ENCODE data around the gene FMO3. TPM values are rescaled to one million over a fixed set of nuclear protein-coding genes. Genes with fewer than 3 reads are reported as not detected.

Gene FMO3
- polyA plus RNA-seq, 3 donors from 2014 or later, result not detected

GRCh38 chr1:171127099-171127498 is 36.4 kb downstream of the FMO3 start:
- peaks cover 0 to 6% (median 3%) of the 10 kb centered on the region in 6 donors for H3K9me3 Mint-ChIP-seq
- no peak for DNase-seq
- H3K27me3 Mint-ChIP-seq (ENCODE audit: low read depth in 3 of 3), result no peaks in the 10 kb centered on the region
- no peak overlapping the region for H3K27ac Mint-ChIP-seq
- no peak overlapping the region for H3K4me3 Mint-ChIP-seq
- peaks cover 0 to 4% (median 0%) of the 10 kb centered on the region in 3 donors for H3K36me3 Mint-ChIP-seq
- H3K4me1 Mint-ChIP-seq, result no peaks in the 10 kb centered on the region

DNA sequence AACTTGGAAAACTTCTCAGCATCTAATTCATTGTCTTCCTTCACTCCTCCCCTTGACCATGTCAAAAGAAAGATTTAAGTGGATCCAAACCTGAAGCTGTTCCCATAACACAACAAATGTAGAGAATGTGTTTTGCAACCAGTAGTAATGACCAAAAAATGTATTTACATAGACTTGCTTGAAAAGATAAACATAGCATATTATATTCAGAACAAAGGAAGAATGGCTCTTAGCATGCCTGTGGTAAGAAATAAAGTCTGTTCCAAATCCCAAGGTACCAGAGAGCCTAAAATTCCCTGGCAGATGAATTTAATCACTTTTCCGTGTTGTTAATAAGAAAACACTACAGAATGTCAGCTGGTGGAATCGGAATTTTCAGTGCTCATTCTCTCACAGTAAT is 36.8 kb downstream of the FMO3 start:
- Mint-ChIP-seq H3K27me3 (ENCODE audit: low read depth in 3 of 3) (no peaks in the 10 kb centered on the region), H3K9me3 (peaks cover 0 to 6% (median 3%) of the 10 kb centered on the region in 6 donors), H3K27ac (no peak overlapping the region), H3K4me1 (no peaks in the 10 kb centered on the region), H3K36me3 (peaks cover 0 to 4% (median 0%) of the 10 kb centered on the region in 3 donors), H3K4me3 (no peak overlapping the region)
- DNase-seq, result no peak

DNA sequence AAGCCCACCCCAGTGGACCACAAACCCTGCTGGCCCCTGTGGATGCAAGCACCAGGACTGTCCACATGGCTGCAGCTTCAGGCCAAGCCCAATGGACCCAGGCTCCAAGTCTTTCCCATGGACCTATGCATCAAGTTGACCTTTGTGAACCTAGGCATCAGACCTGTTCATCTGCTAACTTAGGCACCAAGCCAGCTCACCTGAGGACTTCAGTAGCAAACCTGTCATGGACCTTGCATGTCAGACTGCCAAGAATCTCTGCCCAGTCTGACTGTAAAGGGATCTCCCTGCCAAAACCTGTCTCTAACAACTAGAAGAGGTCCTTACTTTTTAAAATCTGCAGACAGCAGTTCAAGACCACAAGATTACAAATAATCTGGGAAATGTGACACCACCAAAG is 37.8 kb downstream of the FMO3 start:
- Mint-ChIP-seq H3K36me3 (peaks cover 0 to 4% (median 0%) of the 10 kb centered on the region in 3 donors), H3K9me3 (peaks cover 0 to 6% (median 3%) of the 10 kb centered on the region in 6 donors), H3K27me3 (ENCODE audit: low read depth in 3 of 3) (no peaks in the 10 kb centered on the region), H3K4me1 (no peaks in the 10 kb centered on the region), H3K27ac (no peak overlapping the region), H3K4me3 (no peak overlapping the region)
- no peak for DNase-seq

GRCh38 chr1:171134204-171134923 is 43.7 kb downstream of the FMO3 start:
- Mint-ChIP-seq H3K9me3 (peaks cover 0 to 6% (median 0%) of the 10 kb centered on the region in 6 donors), H3K36me3 (no peaks in the 10 kb centered on the region), H3K4me1 (no peaks in the 10 kb centered on the region), H3K4me3 (no peak overlapping the region), H3K27me3 (ENCODE audit: low read depth in 3 of 3) (peaks cover 0 to 11% (median 6%) of the 10 kb centered on the region in 3 donors), H3K27ac (no peak overlapping the region)
- no peak for DNase-seq

GRCh38 chr1:171137580-171137979 is 46.9 kb downstream of the FMO3 start:
- H3K36me3 Mint-ChIP-seq, result no peaks in the 10 kb centered on the region
- H3K27ac Mint-ChIP-seq, result no peak overlapping the region
- peaks cover 0 to 11% (median 6%) of the 10 kb centered on the region in 3 donors for H3K27me3 Mint-ChIP-seq (ENCODE audit: low read depth in 3 of 3)
- H3K4me3 Mint-ChIP-seq, result no peak overlapping the region
- no peaks in the 10 kb centered on the region for H3K4me1 Mint-ChIP-seq
- H3K9me3 Mint-ChIP-seq, result peaks cover 0 to 2% (median 0%) of the 10 kb centered on the region in 6 donors
- no peak for DNase-seq

DNA sequence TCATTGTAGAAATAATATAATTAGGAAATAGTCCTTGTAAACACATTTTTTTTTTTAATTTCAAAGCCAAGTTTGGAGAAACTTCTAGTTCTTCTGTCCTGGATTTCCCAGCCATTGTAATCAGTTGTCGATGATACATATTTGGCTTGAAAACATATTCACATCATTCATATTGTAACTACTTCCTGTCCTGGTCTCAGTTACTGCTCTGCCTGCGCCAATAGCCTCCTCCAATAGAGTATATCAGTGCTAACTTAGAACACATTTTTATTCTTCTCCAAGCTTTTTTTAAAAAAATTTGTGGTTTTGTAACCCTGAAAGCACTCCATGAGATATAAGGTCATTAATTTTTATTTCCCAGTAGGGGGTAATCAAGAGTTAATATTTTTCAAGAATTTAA is 48.3 kb downstream of the FMO3 start:
- no peak for DNase-seq
- Mint-ChIP-seq H3K36me3 (no peaks in the 10 kb centered on the region), H3K27me3 (ENCODE audit: low read depth in 3 of 3) (peaks cover 0 to 9% (median 4%) of the 10 kb centered on the region in 3 donors), H3K4me3 (no peak overlapping the region), H3K9me3 (peaks cover 0 to under 1% (median 0%) of the 10 kb centered on the region in 6 donors), H3K4me1 (no peaks in the 10 kb centered on the region), H3K27ac (no peak overlapping the region)

DNA sequence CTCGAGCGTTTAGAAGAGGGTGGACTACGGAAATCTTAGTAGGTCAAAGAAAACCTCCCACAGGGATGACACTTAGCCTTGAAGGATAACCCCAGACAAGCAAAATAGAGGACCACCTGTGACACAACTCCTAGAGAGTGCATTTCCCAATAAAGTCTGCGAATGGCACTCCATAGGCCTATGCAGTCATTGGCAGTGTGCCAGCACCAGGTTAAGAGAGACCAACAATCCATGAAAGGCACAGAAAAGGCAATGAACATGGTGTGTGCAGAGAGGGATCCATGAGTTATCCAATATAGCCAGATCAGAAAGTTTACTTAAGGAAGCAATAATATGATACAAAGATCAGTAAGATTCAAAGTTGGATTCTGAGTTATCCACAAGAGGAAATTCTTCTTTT is 49.2 kb downstream of the FMO3 start:
- Mint-ChIP-seq H3K27ac (no peak overlapping the region), H3K4me3 (no peak overlapping the region), H3K9me3 (no peaks in the 10 kb centered on the region), H3K4me1 (no peaks in the 10 kb centered on the region), H3K36me3 (no peaks in the 10 kb centered on the region), H3K27me3 (ENCODE audit: low read depth in 3 of 3) (peaks cover 0 to 11% (median 4%) of the 10 kb centered on the region in 3 donors)
- no peak for DNase-seq

- no peaks in the 10 kb centered on the region for H3K36me3 Mint-ChIP-seq
- H3K27me3 Mint-ChIP-seq (ENCODE audit: low read depth in 3 of 3), result peaks cover 0 to 11% (median 4%) of the 10 kb centered on the region in 3 donors
- H3K4me1 Mint-ChIP-seq, result no peaks in the 10 kb centered on the region
- H3K27ac Mint-ChIP-seq, result no peak overlapping the region
- DNase-seq, result no peak
- H3K9me3 Mint-ChIP-seq, result peaks cover 0 to 2% (median 0%) of the 10 kb centered on the region in 6 donors
- H3K4me3 Mint-ChIP-seq, result no peak overlapping the region
These were observed 49.7 kb downstream of the FMO3 start for GRCh38 chr1:171140401-171140800.

DNA sequence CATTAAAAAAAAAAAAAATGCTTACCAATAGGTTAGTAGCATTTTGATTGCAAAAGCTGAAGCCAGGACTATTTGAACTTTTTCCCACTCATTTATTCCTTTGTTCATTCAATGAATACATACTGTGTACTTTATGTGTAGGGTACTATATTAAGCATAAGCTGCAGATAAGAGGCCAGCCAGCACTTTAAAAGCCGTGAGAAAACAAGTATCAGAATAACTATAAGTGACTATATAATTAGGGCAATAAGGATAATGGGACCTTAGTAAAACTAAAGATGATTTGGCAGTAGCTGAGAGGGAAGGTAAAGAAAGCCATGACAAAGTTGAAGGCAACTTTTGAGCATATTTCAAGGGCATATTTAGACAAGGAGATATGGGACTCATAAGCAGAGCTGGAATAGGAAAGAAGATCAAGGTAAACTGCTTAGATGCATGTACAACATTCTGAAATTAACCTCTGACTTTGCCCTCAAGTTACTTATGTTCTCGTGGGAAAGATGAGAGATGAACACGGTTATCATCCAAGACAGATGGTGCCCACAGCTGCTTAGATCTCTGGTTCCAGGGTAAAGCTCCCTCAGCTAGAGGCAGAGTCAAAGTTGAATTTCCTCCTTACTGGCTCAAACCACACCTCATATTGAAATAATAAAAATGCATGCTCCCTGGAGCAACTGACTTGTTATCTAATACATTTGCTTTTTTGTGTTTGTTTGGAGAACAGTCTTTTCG is 50.4 kb downstream of the FMO3 start:
- no peak overlapping the region for H3K4me3 Mint-ChIP-seq
- H3K36me3 Mint-ChIP-seq, result no peaks in the 10 kb centered on the region
- H3K9me3 Mint-ChIP-seq, result peaks cover 0 to 2% (median 0%) of the 10 kb centered on the region in 6 donors
- no peaks in the 10 kb centered on the region for H3K4me1 Mint-ChIP-seq
- no peak overlapping the region for H3K27ac Mint-ChIP-seq
- DNase-seq, result no peak
- H3K27me3 Mint-ChIP-seq (ENCODE audit: low read depth in 3 of 3), result peaks cover 0 to 13% (median 4%) of the 10 kb centered on the region in 3 donors

DNA sequence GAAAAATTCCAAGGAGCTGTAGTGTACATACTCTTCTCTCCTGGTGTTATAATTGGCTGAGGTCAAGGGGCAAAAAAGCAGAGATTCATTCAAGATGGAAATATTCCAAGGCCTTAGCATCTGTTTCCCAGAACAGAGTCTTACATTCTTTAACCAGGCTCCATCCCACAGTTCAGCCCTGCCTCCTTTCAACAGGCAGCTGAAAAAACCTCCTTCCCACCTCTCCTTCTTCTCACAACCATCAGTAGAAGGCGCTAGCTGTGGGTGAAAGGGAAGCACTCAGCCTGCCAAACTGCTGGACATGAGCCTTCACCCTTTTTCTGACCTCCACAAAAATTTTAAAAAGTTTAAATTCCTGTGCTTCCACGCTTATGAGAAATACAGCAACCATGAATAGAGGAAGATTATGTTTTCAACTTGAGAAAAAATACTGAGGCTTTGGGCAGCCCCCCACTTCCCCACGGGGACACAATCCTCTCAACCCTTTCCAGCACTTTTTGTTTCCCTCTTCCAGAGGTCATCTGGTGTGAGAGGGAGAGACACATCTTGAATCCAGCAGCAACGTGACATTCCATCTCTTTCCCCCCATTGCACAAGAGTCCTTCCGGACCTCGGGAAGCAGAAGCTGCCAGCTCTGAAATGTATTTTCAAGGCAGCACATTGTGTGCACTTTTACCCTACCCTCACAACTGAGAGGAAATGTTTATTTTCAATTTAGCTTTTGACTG is 51.1 kb downstream of the FMO3 start:
- Mint-ChIP-seq H3K9me3 (peaks cover 0 to 2% (median 0%) of the 10 kb centered on the region in 6 donors), H3K27me3 (ENCODE audit: low read depth in 3 of 3) (peaks cover 0 to 11% (median 2%) of the 10 kb centered on the region in 3 donors), H3K4me1 (no peaks in the 10 kb centered on the region), H3K4me3 (no peak overlapping the region), H3K27ac (no peak overlapping the region), H3K36me3 (no peaks in the 10 kb centered on the region)
- DNase-seq, result no peak

- Mint-ChIP-seq H3K4me3 (no peak overlapping the region), H3K9me3 (peaks cover 0 to 2% (median 0%) of the 10 kb centered on the region in 6 donors), H3K27ac (no peak overlapping the region), H3K4me1 (no peaks in the 10 kb centered on the region), H3K36me3 (no peaks in the 10 kb centered on the region), H3K27me3 (ENCODE audit: low read depth in 3 of 3) (peaks cover 0 to 9% (median 2%) of the 10 kb centered on the region in 3 donors)
- DNase-seq, result no peak
These were observed 52.0 kb downstream of the FMO3 start for GRCh38 chr1:171142416-171143385.

DNA sequence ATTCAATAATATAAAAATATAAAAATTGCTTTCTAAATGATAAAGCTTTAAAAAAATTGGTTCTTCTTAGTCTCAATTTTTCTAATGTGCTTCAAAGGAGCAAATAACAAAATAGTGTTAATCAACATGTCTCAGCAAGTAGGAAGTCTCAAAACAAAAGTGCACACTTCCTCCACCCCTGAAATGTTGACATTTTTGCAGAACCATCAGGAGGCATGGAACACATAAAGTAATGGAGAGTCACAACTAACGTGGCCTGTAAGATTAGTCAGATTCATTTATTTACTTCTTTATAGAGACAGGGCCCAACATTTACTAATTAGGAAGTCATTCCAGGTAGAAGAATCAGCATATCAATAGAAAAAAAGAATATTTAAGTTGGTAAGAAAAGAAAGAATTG is 59.5 kb downstream of the FMO3 start:
- H3K4me3 Mint-ChIP-seq, result no peak overlapping the region
- peaks cover 0 to 8% (median 0%) of the 10 kb centered on the region in 3 donors for H3K27me3 Mint-ChIP-seq (ENCODE audit: low read depth in 3 of 3)
- no peak overlapping the region for H3K27ac Mint-ChIP-seq
- no peaks in the 10 kb centered on the region for H3K36me3 Mint-ChIP-seq
- no peaks in the 10 kb centered on the region for H3K4me1 Mint-ChIP-seq
- no peak for DNase-seq
- H3K9me3 Mint-ChIP-seq, result no peaks in the 10 kb centered on the region

DNA sequence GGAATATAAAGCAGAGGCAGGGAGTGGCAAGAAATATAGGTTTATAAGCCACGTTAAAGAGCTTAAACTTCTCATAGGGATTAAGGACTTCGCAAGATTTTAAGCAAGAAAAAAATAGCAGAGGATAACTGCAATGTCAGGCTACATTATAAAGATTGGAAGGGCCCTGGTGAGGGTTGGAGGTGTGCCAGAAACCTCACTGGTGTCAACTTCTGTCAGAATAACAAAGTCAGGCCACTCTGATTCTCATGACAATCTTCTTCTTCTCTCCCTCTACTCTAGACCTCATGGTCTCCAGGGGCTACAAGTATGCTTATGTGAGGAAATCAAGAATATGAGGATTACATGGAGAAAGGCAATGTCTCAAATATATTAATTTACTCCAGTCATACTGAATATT is 61.8 kb downstream of the FMO3 start:
- no peak for DNase-seq
- H3K27me3 Mint-ChIP-seq (ENCODE audit: low read depth in 3 of 3), result peaks cover 0 to 7% (median 2%) of the 10 kb centered on the region in 3 donors
- no peaks in the 10 kb centered on the region for H3K4me1 Mint-ChIP-seq
- H3K9me3 Mint-ChIP-seq, result peaks cover 0 to 2% (median 0%) of the 10 kb centered on the region in 6 donors
- no peak overlapping the region for H3K27ac Mint-ChIP-seq
- H3K4me3 Mint-ChIP-seq, result no peak overlapping the region
- no peaks in the 10 kb centered on the region for H3K36me3 Mint-ChIP-seq
